Tongue (tissue), 2 donors: ENCODE data around the gene ZC3H8. TPM values are rescaled to one million over a fixed set of nuclear protein-coding genes. Genes with fewer than 3 reads are reported as not detected.
"Not testable (repeated sequence)": the region's sequence is repeated elsewhere in the genome, so short reads cannot be mapped to it uniquely, and the experiment has no call there.

ENCODE experiments used
- DNase-seq: peaks from one replicate; pipeline ENCODE4 v3.0.0-alpha.2; 2015
- total RNA-seq: library from RNA; depleted of rRNA; stranded (reverse); fragments of >200 nt; gene quantifications from one replicate; pipeline ENCODE4 v1.2.3, GENCODE V29; 2014

Gene ZC3H8
- total RNA-seq, 1 donor from 2014 or later = 21.0 TPM

DNA sequence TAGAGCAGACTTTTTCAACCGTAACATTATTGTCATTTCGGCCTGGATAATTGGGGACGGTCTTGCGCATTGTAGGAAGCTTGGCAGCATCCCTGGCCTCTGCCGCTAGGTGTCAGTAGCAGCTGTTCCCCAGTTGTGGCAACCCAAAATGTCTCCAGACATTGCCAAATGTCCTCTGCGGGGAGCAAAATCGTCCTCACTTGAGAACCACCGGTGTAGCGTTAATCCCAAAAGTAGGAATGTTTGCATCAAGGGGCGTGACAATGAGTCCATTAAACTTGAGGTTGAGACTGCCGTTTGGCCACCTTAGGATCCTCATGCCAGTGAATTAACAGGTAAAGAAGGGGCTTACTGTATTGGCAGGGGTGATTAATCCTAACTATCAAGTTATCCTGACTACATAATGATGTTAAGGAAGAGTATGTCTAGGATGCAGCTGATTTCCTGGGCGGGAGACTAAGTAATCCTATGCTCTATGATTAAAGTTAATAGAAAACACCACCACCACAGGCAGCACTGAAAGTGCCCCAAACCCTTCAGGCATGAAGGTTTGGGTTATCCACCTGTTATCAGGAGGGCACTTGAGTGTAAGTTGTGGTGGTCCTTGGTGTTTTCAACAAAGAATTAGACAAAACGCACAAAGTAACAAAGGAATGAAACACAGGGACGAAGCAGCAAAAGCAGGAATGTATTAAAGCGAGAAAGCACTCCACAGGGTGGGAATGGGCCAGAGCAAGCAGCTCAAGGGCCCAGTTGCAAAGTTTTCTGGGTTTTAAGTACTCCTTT, 4.9 kb upstream of the ZC3H8 start:
- DNase-seq = peak; percentile 91

DNA sequence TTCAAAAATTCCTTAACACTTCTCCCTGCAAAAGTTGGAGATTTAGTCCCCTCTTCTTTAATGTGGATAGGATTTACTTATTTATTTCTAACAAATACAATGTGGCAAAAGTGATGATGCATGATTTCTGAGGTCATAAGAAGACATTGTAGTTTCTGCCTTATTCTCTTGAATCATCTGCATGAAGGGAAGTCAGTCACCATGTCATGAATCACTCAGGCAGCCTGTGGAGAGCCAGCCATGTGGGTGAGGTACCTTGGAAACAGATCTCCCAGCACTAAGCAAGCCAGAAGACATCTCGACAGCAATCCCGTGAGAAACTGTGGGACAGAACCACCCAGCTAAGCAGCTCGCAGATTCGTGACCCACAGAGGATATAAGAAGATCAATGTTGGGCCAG, 2.7 kb upstream of the ZC3H8 start:
- no peak for DNase-seq

DNA sequence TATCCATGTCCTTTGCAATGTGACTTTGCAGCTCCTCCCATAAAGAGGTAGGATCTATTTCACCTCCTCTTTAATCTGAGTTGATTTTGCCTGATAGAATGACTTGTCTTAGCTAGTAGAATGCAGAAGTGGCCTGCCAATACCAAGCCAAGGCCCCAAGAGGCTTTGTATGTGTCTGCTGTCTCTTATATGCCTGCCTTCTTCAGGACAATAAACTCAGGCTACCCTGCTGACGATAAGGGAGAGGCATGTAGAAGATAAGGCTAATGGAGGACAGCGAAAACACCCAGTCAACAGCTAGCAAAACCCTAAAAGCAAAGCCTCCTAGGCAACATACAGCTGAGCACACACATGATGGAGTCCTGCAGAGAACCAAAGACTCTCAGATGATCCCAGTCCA, 1.8 kb upstream of the ZC3H8 start:
- no peak for DNase-seq

DNA sequence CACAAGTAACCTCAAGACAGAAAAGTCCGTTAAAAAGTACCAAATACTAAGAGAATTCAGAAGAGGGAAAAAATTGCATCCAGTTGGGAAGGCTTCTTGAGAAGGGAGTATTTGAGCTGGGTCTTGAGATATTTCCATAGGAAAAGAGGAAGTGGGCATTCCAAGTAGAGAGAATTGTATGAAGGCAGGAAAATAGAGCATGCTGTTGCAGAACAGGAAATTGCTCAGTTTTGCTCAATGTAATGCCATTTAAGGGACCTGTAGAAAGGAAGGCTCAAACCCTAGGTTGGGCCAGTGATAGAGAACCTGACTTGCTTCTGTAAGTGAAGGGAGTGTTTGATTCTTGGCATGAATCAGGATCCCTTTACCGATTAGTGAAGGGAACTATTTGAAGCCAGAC, 1.0 kb upstream of the ZC3H8 start:
- DNase-seq = no peak

DNA sequence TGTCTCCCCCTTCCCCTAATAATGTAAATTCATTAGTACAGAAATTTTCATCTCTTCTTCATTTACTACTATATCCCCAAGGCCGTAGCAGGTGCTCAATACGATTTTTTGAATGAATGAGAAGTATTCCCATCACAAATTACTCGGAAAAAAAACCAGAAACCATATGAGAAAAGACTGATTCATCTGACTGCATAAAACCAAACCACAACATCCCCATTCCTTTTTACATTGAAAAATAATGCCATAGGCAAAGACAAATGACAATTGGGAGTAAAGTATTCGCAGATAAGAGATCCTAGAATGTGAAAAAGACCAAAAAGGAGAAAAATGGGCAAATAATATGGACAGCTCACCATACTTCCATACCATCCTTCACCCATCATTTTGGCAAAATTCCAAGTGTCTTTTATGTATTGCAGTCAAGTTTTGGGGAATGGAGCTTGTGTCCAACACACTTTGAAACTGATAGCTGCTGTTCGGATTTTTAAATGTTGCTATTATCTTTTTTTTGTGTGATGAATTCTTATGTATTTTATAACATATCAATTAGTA, 1.5 kb downstream of the ZC3H8 start:
- no peak for DNase-seq

DNA sequence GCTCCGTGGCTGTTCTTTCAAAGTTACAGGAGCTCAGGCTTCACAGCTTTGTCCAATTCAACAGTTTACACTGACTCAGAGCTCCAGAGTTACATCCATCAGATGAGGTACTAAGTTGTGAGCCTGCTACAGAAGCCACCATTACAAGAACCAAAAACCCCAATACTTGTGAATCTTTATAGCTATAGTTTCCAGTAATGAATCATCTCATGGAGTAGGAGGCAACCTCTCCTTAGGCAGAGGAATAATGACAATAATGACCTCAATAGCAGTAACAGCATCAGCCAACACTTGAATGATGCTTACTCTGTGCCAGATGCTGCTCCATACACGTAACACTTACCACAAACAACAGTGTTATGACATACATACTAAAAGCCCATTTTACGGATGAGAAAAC, 3.6 kb downstream of the ZC3H8 start:
- DNase-seq = no peak

DNA sequence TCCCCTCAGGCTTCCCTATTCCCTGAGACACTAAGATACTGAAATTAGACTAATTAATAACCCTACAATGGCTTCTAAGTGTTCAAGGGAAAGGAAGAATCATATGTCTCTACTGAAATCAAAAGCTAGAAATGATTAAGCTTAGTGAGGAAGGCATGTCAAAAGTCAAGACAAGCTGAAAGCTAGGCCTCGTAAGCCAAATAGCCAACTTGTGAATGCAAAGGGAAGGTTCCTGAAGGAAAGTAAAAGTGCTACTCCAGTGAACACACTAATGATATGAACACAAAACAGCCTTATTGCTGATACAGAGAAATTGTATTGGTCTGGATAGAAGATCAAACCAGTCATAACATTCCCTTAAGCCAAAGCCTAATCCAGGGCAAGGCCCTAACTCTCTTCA, 10.0 kb downstream of the ZC3H8 start:
- no peak for DNase-seq

DNA sequence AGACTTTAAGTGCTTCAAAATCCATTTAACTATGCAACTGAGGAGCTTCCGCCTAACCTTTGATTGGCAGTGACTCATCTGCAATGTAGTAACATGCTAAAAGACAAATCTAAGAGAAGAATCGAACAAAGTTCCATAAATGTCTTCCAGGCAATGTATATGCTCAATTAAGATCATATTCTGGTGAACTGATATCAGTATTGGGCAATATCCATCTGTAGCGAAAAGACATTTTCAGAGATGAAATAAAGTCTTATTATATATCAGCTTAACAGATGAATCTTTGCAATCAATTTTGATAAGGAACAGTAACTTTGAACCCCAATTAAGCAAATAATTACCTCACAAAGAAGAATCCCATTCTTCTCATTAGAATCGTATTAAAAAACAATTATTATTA, 11.6 kb downstream of the ZC3H8 start:
- no peak for DNase-seq

DNA sequence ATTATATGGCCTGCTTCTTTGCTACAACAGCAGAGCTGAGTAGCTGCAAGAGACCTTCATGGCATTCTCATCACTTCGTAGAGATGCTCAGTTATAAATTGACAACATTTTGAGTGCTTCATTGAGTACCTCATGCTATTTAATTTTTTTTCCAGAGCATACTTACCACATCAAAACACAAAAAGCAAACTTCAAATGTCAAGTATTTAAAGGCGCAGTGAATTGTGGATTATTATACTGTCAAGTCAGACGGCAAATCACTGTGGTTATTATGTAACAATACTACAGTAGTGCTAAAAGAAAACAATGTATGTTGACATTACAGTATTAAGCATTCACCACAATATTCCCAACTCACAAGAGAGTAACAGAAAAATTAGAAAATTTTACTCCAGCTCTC, 12.5 kb downstream of the ZC3H8 start:
- DNase-seq = no peak

DNA sequence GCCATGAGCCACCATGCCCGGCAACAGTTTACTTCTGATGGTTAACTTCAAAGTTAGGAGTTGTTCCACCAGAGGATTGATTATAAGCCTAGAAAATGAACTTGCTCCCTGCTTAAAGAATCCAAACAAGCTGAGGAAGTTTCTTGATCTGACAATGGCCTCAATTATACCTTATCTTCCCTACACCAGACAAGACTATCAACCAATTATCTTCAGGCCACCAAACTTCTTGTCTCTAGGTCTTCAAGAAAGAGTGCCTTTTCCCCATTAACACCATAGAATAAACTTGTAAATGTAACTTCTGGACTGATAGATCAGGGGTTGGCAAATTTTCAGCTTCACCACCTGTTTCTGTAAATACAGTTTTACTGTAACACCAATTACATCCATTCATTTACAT, 15.0 kb downstream of the ZC3H8 start:
- no peak for DNase-seq

DNA sequence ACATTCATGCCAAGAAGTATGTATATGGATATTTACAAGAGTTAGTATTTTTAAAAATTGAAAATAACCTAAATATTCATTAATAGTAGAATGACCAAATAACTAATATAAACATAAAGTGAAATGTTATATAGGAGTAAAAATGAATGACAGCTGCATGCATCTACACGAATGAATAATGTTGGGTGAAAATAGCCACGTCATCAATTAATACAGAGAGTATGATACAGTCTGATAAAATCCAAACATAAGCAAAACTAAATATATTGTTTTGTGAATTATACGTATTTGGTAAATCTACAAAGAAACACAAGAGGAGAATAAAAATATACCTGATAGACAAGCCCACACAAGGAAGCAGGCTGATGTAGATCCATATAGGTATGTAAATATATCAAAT, 24.5 kb downstream of the ZC3H8 start:
- no peak for DNase-seq

DNA sequence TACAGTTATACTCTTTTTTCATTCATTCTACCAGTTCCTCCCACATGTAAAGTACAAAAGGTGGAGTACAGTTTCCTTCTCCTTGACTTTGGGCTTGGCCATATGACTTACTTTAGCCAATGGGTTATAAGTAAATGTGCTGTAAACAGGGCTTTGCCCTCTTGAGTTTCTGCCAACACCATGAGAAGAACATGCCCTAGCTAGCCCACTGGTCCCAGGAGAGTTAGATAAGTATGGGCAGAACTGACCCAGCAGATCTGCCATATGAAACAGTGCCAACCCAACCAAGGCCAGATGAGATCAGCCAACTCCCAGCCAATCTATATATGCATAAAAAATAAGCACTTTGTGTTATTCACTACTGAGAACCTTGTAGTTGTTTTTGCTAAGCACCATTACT, 25.5 kb downstream of the ZC3H8 start:
- no peak for DNase-seq

DNA sequence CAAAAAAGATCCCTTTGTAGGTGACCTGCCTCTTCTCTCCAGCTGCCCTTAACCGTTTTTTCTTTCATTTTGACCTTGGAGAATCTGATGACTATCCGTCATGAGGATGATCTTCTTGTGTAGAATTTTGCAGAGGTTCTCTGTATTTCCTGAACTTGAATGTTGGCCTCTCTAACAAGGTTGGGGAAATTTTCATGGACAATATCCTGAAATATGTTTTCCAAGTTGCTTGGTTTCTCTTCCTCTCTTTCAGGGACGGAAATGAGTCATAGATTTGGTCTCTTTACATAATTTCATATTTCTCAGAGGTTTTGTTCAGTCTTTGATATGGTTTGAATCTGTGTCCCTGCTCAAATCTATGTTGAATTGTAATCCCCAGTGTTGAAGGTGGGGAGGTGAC, 34.0 kb downstream of the ZC3H8 start:
- no peak for DNase-seq

DNA sequence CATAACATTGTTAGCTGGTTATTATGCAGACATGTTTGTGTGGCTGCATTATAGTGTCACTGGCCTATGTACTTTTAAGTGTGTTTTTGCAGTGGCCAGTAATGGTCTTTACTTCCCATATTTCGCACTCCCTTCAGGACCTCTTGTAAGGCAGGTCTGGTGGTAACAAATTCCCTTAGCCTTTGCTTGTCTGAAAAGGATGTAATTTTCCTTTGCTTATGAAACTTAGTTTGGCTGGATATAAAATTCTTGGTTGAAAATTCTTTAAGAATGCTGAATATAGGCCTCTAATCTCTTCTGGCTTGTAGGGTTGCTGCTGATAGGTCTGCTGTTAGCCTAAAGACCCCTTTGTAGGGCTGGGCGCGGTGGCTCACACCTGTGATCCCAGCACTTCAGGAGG, 34.7 kb downstream of the ZC3H8 start:
- DNase-seq = no peak

DNA sequence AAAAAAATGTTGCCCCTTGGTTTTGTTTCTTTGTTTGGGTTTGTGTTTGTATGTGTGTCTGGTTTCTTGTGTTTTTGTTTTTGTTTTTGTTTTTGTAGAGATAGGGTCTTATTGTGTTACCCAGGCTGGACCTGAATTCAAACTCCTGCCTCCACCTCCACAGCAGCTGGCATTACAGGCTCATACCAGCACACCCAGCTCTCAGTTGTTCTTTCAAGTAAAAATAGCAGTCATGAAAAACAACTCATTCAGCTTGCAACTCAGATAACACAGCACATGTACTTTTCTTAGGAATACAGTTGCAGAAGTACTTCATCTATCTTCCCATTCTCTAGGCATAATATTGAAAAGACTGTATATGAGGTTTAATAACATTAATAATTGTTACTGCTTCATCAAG, 37.0 kb downstream of the ZC3H8 start:
- peak; percentile 17 for DNase-seq

DNA sequence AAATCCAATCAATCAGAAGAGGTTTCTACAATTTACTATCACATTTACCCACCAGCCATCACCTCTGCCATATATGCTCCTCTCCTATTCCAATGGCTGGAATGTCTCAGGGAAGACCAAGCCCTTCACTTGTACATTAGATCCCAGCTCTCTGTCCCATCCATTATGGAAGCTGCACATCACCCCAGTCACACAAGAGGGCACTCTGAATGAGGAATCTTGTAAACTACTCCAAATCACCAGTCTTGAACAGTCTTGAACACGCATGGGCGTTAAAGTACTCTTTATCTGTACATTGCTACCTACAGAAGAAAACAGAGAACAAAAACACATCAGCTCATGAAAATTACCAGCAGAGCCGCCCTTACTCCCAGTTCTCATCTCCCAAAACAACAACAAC, 38.7 kb downstream of the ZC3H8 start:
- no peak for DNase-seq

DNA sequence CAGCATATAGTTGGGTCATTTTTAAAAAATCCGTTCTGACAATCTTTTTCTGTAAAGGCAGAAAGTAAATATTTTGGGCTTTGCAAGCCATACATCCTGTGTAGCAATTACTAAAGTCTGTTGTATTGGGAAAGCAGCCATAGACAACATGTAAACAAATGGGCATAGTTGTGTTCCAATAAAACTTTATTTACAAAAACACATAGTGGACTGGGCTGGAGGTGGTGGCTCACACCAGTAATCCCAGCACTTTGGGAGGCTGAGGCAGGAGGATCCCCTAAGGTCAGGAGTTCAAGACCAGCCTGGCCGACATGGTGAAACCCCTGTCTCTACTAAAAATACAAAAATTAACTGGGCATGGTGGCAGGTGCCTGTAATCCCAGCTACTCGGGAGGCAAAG, 46.9 kb downstream of the ZC3H8 start:
- DNase-seq = not testable (repeated sequence)

DNA sequence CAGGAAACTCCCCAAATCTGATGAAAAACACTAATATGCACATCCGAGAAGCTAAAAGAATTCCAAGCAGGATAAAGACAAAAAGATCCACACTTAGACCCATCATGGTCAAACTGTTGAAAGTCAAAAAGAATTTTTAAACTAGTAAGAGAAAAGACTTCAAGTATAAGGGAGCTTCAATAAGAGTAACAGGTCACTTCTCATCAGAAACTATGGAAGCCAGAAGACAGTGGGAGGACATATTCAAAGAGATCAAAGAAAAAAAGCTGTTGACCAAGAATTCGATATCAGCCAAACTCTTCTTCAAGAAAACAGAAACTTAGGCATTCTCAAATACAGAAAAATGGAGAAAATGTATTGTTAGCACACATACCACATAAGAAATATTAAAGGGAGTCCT, 50.4 kb downstream of the ZC3H8 start:
- DNase-seq = no peak

DNA sequence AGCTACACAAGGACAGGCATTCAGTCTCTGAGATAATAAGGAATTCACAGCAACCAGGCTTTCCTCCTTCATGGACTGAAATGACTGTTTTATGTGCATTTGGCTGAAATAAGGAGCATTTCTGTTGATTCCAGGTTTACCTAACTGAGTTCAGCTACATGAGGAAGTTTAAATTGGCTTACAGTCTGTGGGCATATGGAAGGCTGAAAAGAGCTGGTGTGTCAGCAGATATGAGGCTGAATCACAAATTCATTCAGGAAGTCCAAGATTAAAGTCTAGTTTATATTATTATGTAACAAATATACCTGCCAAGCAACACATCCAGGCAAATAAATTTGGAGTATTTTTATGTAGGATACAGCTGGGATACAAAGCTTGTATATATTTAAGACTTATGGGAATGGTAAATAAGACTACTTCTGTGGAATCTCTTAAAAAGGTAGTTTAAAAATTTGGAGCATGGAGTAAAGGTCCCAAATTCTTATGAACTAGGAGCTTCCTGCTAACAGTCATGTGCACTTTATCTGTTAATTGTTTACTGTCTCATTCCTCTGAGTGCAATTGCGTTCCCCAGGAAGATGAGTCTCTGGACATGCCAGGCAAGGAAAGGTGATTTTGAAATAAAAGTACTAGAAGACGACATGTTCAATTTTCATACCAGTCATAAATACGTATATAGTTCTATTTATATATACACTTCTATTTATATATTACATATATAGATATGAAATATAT, 53.0 kb downstream of the ZC3H8 start:
- no peak for DNase-seq

DNA sequence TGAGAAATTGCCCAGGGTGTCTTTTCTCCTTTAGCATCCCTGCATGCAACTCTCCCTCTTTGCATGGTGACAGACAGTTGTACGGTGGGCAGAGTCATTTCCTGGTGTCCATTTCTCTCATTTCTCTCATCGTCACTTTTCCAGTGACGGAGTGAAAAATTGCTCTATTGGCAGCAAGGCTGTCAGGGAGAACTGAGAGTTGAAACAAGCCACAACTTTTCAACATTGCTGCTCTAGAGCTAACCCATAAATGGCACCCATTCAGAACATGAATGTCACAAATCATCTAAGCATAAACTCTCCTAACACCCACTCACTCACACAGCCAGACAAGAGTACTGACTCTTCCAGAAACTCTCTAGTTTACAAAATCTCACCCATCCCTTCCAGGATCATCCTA, 55.7 kb downstream of the ZC3H8 start:
- no peak for DNase-seq

DNA sequence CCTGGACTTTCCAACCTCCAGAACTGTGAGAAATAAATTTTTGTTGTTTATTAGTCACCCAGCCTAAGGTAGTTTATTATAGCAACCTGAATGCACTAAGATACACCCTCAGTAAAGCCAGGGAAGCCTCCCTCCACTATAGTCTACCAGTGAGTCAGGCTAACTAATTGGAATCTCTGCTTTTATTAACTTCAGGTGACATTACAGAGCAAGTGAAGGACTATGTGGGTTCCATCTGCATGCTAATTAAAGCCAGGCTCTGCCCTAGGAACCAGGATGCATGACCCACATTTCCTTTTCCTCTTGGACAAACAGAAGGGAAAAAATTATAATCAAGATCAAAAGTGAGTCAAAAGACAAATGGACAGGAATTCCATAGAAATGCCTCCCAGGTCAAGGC, 56.1 kb downstream of the ZC3H8 start:
- DNase-seq = no peak

DNA sequence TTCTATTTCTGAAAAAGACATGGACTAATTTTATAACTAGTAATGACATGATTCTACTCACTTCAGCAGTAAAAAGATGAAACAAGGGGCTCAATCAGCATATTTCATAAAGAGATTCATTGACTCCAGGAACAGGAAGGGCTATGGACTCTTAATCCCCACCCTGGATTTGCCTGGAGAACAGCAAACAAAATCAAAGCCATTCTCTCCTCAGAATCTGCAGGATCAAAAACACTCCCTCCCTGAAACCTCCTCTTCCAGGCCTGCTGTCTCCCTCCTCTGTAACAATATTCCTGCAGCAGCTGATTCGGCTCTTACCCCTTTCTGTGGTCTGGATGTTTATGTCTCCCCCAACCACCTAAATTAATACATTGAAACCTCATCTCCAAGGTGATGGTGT, 57.0 kb downstream of the ZC3H8 start:
- DNase-seq = no peak

DNA sequence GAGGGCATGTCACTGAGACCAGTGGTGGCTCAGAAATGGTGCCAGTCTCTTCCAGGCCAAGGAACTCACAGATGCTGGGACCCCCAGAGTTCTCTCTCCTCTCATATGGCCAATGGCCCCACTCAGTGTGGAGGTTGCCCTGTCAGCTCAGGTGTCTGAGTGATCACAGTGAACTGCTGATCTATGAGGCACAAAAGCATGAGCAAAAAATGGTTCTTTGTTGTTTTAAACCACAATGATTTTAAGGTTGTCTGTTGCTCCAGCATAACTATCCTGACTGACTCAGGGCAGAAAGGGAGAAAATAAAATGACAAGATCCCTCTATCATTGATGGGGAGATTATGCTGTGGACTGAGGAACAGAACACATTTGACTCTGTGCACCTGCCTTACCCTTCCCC, 58.9 kb downstream of the ZC3H8 start:
- DNase-seq = no peak
